Choroid plexus epithelial cell (primary cell): ENCODE measurements around the gene HS6ST3.

Experiments
- DNase-seq: peaks from one replicate; pipeline ENCODE4 v3.0.0-alpha.2; 2010; ENCODE audit warnings: low read depth
- H3K4me3 ChIP-seq: 2 replicates; pipeline ENCODE4 v1.5.1; 2011; ENCODE audit warnings: low read depth, mild to moderate bottlenecking, control low read depth, low read length, moderate library complexity
- TF ChIP-seq, protein P1 (sequence below): conservative IDR thresholded peaks from 2 replicates; pipeline ENCODE4 v1.5.1; 2011; ENCODE audit warnings: low read depth, mild to moderate bottlenecking, control low read depth, inconsistent platforms, low read length, moderate library complexity

Gene HS6ST3

DNA sequence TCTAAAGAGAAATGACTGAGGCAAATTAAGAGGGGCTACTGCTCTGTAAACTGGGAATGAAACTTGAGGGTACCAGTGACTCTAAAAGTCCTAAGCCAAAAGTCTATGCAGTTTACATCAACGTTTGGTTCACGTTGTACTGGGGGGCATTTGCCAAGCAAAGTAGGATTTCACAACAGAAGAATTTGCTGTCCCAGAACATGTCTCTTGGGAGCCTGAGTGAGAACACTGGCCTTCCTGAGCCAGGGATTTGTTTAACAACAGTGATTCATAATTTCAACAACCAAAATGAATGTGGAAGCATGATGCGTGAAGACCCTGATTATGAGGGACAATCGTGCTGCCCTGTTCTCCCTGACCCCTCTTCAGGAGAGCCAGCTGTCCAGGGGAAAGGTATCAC lies 726.4 kb downstream of the HS6ST3 start:
- no peak overlapping the region for H3K4me3 ChIP-seq
- DNase-seq = peak; percentile 36
- TF ChIP-seq, protein P1, sequence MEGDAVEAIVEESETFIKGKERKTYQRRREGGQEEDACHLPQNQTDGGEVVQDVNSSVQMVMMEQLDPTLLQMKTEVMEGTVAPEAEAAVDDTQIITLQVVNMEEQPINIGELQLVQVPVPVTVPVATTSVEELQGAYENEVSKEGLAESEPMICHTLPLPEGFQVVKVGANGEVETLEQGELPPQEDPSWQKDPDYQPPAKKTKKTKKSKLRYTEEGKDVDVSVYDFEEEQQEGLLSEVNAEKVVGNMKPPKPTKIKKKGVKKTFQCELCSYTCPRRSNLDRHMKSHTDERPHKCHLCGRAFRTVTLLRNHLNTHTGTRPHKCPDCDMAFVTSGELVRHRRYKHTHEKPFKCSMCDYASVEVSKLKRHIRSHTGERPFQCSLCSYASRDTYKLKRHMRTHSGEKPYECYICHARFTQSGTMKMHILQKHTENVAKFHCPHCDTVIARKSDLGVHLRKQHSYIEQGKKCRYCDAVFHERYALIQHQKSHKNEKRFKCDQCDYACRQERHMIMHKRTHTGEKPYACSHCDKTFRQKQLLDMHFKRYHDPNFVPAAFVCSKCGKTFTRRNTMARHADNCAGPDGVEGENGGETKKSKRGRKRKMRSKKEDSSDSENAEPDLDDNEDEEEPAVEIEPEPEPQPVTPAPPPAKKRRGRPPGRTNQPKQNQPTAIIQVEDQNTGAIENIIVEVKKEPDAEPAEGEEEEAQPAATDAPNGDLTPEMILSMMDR = no peak

- no peak overlapping the region for H3K4me3 ChIP-seq
- DNase-seq = no peak
- TF ChIP-seq, protein P1 = no peak
These were observed 727.0 kb downstream of the HS6ST3 start for GRCh38 chr13:96816874-96817273.

GRCh38 chr13:96817336-96817941 lies 727.5 kb downstream of the HS6ST3 start:
- H3K4me3 ChIP-seq = no peak overlapping the region
- TF ChIP-seq, protein P1 = peak; percentile 62
- DNase-seq = peak; percentile 64

DNA sequence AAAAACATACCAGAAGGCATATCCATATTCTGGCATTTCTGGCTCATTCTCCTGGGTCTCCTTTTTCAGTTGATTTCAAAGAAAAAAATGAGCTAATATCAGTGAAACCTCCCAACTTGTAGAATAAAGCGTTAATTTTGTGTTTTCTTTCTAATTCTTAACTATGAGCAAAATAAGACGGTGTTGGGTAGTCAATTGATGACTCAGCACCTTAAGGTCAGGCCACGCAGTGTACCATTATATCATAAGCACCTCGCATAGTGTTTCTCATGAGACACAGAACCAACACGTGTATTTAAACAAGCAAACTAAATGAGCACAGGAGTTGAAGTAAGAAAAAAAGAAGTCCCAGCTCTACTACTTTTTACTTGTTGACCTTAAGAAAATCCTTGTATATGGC lies 729.5 kb downstream of the HS6ST3 start:
- H3K4me3 ChIP-seq = no peak overlapping the region
- TF ChIP-seq, protein P1 = no peak
- no peak for DNase-seq

DNA sequence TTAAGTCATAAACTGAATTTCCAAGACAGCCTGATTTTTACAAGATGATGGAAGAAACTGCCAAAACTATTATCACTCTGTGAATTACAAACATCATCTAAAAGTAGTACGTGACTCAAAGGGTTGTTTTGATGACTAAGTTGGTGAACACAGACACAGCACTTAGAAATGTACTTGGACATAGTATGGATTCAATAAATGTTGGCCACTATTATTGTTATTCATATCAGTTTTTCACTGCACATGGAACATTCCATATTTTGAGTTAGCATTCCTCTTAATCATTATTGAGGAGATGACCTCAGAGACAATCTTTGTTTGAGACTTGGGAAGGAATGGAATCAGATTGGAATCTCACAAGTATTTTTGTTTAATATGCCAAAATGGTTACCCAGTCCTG lies 731.5 kb downstream of the HS6ST3 start:
- TF ChIP-seq, protein P1 = no peak
- H3K4me3 ChIP-seq = no peak overlapping the region
- DNase-seq = no peak

GRCh38 chr13:96821971-96822370 lies 732.1 kb downstream of the HS6ST3 start:
- TF ChIP-seq, protein P1 = no peak
- H3K4me3 ChIP-seq = no peak overlapping the region
- DNase-seq = no peak

- H3K4me3 ChIP-seq = no peak overlapping the region
- peak; percentile 26 for DNase-seq
- TF ChIP-seq, protein P1 = peak; percentile 52
These were observed 733.0 kb downstream of the HS6ST3 start for GRCh38 chr13:96822895-96823294.
